Nephron (organoid): Measurements from ENCODE around the gene CABCOCO1.

Experiments used
- H3K27ac Mint-ChIP-seq, 3 experiments: 2 replicates each; pipeline ENCODE4 v1.8.0; 2020; ENCODE audit warnings: mixed read lengths in 3 of 3, mild to moderate bottlenecking in 2 of 3, moderate library complexity in 1 of 3
- H3K27me3 Mint-ChIP-seq: 2 replicates; pipeline ENCODE4 v1.8.0; 2021; ENCODE audit warnings: low read depth, mild to moderate bottlenecking, moderate library complexity, mixed read lengths
- H3K36me3 Mint-ChIP-seq: 2 replicates; pipeline ENCODE4 v1.8.0; 2020; ENCODE audit warnings: low read depth, mixed read lengths
- H3K4me1 Mint-ChIP-seq: 2 replicates; pipeline ENCODE4 v1.8.0; 2020; ENCODE audit warnings: mixed read lengths
- H3K4me3 Mint-ChIP-seq, 3 experiments: 2 replicates each; pipeline ENCODE4 v1.8.0; 2020; ENCODE audit warnings: mild to moderate bottlenecking in 3 of 3, mixed read lengths in 3 of 3, moderate library complexity in 2 of 3
- H3K9me3 Mint-ChIP-seq: 2 replicates; pipeline ENCODE4 v1.8.0; 2020; ENCODE audit warnings: mixed read lengths
- CTCF ChIP-seq, 3 experiments: fragments of 200-600 bp; sonication (generic); IDR thresholded peaks; one replicate each; pipeline ENCODE4 v1.5.0; 2021; ENCODE audit warnings: antibody characterized with exemption in 3 of 3; ENCODE audit not compliant: unreplicated experiment in 3 of 3

CABCOCO1 gene

GRCh38 chr10:61628151-61628874 lies 34.4 kb upstream of the CABCOCO1 start:
- Mint-ChIP-seq H3K9me3 (no peaks in the 10 kb centered on the region), H3K27ac (peak overlapping the region; percentile 46 to 72 (median 63)), H3K4me1 (peaks cover 27% of the 10 kb centered on the region), H3K36me3 (no peaks in the 10 kb centered on the region), H3K27me3 (no peaks in the 10 kb centered on the region), H3K4me3 (no peak overlapping the region)
- no peak for TF ChIP-seq CTCF (IDR thresholded peaks at IDR 0.05; ENCODE audit: unreplicated experiment in 3 of 3)

DNA sequence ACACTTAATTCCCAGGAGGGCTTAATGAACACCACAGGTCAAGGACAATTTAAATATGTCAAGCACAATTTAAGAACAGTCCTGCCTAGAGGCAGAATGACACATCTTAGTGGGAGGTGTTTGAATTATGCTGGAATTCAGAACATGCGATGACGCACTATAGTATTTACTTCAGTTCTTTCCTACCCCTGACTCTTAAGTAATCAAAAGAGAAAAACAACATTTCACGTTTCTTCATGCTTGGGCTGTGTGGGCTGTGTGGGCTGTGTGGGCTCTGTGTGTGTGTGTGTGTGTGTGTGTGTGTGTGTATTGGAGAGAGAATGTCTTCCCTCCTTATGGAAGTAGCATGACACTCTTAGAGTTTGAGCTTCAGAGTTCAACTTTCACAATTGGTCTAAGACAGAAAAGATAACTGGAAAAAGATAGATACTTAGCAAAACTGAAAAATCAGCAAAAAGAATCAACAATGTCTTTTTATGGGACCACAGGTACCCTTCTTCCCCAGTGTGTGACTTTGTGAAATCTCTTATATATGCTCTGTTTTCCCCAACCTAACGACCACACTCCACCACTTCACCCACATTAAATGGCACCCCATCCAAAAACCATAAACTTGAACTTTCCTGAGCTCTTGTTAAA lies 33.7 kb upstream of the CABCOCO1 start:
- Mint-ChIP-seq H3K4me1 (peaks cover 27% of the 10 kb centered on the region), H3K27me3 (no peaks in the 10 kb centered on the region), H3K27ac (peak overlapping the region; percentile 46 to 72 (median 63)), H3K4me3 (no peak overlapping the region), H3K36me3 (no peaks in the 10 kb centered on the region), H3K9me3 (no peaks in the 10 kb centered on the region)
- TF ChIP-seq CTCF (IDR thresholded peaks at IDR 0.05; ENCODE audit: unreplicated experiment in 3 of 3): no peak

GRCh38 chr10:61629576-61629975 lies 33.2 kb upstream of the CABCOCO1 start:
- TF ChIP-seq CTCF (IDR thresholded peaks at IDR 0.05; ENCODE audit: unreplicated experiment in 3 of 3): no peak
- Mint-ChIP-seq H3K9me3 (no peaks in the 10 kb centered on the region), H3K27me3 (no peaks in the 10 kb centered on the region), H3K4me3 (no peak overlapping the region), H3K4me1 (peaks cover 32% of the 10 kb centered on the region), H3K36me3 (no peaks in the 10 kb centered on the region), H3K27ac (peak overlapping the region; percentile 46 to 72 (median 63))

DNA sequence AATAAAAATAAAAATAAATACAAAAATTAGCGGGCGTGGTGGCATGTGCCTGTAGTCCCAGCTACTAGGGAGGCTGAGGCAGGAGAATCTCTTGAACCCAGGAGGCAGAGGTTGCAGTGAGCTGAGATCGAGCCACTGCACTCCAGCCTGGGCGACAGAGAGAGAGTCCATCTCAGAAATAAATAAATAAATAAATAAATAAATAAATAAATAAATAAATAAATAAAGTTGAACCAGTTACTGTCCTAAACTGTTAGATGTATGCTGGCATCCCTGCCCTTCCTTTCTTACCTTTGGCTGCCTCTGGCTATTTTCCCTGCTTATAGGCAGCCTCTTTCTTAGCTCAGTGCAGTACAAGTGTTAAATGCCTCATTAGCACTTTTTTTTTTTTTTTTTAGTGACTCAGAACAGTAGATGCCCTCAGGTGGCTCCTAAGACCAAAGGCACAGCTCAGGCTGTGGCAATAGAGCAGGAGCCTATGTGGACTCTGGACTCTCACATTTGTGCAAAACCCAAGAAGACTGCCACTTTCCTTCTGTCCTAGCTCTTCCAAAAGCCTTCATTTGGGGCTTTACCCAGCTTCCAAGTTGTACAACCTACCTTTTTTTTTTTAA lies 30.6 kb upstream of the CABCOCO1 start:
- Mint-ChIP-seq H3K4me1 (peaks cover 42% of the 10 kb centered on the region), H3K36me3 (no peaks in the 10 kb centered on the region), H3K27ac (peak overlapping the region in 2 of 3 experiments; percentile 18 to 53), H3K27me3 (no peaks in the 10 kb centered on the region), H3K9me3 (no peaks in the 10 kb centered on the region), H3K4me3 (no peak overlapping the region)
- no peak for TF ChIP-seq CTCF (IDR thresholded peaks at IDR 0.05; ENCODE audit: unreplicated experiment in 3 of 3)

DNA sequence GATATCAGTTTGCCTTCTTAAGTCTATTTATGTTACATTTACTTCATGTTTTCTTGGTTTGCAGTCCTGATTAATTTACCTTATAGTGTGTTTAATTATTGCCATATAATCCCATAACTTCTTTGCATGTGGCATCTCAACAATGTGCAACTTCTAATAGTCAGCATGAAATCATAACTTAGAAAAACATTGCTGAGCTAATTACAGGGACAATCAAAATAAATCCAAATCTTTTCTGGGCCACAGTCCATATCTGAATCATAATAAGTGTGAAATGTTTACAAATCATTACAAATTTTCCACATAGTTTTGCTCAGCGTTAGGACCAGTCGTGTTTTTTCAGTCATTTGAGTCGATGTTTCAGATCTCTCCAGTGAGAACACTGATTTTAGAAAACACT lies 29.1 kb upstream of the CABCOCO1 start:
- peaks cover 38% of the 10 kb centered on the region for H3K4me1 Mint-ChIP-seq
- H3K27ac Mint-ChIP-seq: peak overlapping the region in 2 of 3 experiments; percentile 34 to 77
- no peaks in the 10 kb centered on the region for H3K36me3 Mint-ChIP-seq
- H3K9me3 Mint-ChIP-seq: no peaks in the 10 kb centered on the region
- H3K4me3 Mint-ChIP-seq: no peak overlapping the region
- H3K27me3 Mint-ChIP-seq: no peaks in the 10 kb centered on the region
- no peak for TF ChIP-seq CTCF (IDR thresholded peaks at IDR 0.05; ENCODE audit: unreplicated experiment in 3 of 3)
